ENCODE data around the gene LMO4.

GRCh38 chr1:87346130-87346814, 17.6 kb downstream of the LMO4 start:
- TF ChIP-seq IKZF4 (CRISPR knock-in tag; IDR thresholded peaks at IDR 0.05; ENCODE audit: borderline replicate concordance, low read depth, not compliant biosample characterization) (no peak), NBN (conservative IDR thresholded peaks at IDR 0.05) (no peak), CTCF (CRISPR knock-in tag; IDR thresholded peaks at IDR 0.05) (no peak), SETDB1 (CRISPR knock-in tag; IDR thresholded peaks at IDR 0.05; ENCODE audit: borderline replicate concordance) (no peak)
